ENCODE data around the gene GOLPH3L. TPM values are rescaled to one million over a fixed set of nuclear protein-coding genes. Genes with fewer than 3 reads are reported as not detected.

The GOLPH3L gene
- total and polyA plus RNA-seq, 10 donors: 9.0 to 31.0 (median 23.8) TPM

- peaks cover 0 to 43% (median 27%) of the 10 kb centered on the region in 6 donors for H3K36me3 ChIP-seq
- H3K4me1 ChIP-seq: peaks cover 19 to 63% (median 38%) of the 10 kb centered on the region in 6 donors
- peak overlapping the region; percentile 73 to 89 (median 77) for H3K4me3 ChIP-seq
- no peak for TF ChIP-seq POLR2AphosphoS5 (IDR thresholded peaks at IDR 0.05)
- 22 to 35% (median 30%) methylated on average over 1 of the region's 1 CpG for WGBS, 5 donors
- no peaks in the 10 kb centered on the region for H3K27me3 ChIP-seq (replicated peaks in 1 of 7)
- intact Hi-C loops (cut with DNase I; ENCODE audit: low total_unique reads): loop anchor here (10.0 kb wide), 1 partner anchor 61 kb away; no protein-coding TSS in a partner anchor
- no peak for DNase-seq
- peak overlapping the region in 5 of 8 donors; percentile 70 to 79 (median 72) for H3K27ac ChIP-seq
- no peaks in the 10 kb centered on the region for H3K9me3 ChIP-seq
Measured at GRCh38 chr1:150696162-150696561, 792 bp downstream of the GOLPH3L start.

- H3K9me3 ChIP-seq: no peaks in the 10 kb centered on the region
- intact Hi-C loops (cut with DNase I; ENCODE audit: low total_unique reads): loop anchor here (10.0 kb wide), 1 partner anchor 61 kb away; no protein-coding TSS in a partner anchor
- H3K36me3 ChIP-seq: peaks cover 0 to 49% (median 29%) of the 10 kb centered on the region in 6 donors
- peak overlapping the region in 3 of 8 donors; percentile 74 to 84 (median 77) for H3K4me3 ChIP-seq
- no peaks in the 10 kb centered on the region for H3K27me3 ChIP-seq (replicated peaks in 1 of 7)
- 76 to 91% (median 81%) methylated on average over 4 of the region's 4 CpGs for WGBS, 5 donors
- peaks cover 19 to 67% (median 38%) of the 10 kb centered on the region in 6 donors for H3K4me1 ChIP-seq
- no peak for DNase-seq
- H3K27ac ChIP-seq: no peak overlapping the region
- TF ChIP-seq POLR2AphosphoS5 (IDR thresholded peaks at IDR 0.05): no peak
- TF ChIP-seq CTCF (IDR thresholded peaks at IDR 0.05 in 8 of 11, conservative IDR thresholded peaks at IDR 0.05 in 3 of 11): no peak
- no peak for TF ChIP-seq POLR2A (IDR thresholded peaks at IDR 0.05)
Measured at GRCh38 chr1:150695561-150695960, 1.4 kb downstream of the GOLPH3L start.

- peak overlapping the region in 2 of 8 donors; percentile 22 to 30 for H3K27ac ChIP-seq
- H3K9me3 ChIP-seq: no peaks in the 10 kb centered on the region
- H3K4me1 ChIP-seq: peaks cover 12 to 60% (median 33%) of the 10 kb centered on the region in 6 donors
- TF ChIP-seq CTCF (IDR thresholded peaks at IDR 0.05 in 8 of 11, conservative IDR thresholded peaks at IDR 0.05 in 3 of 11): no peak
- no peak for DNase-seq
- no peaks in the 10 kb centered on the region for H3K27me3 ChIP-seq (replicated peaks in 1 of 7)
- peaks cover 0 to 77% (median 34%) of the 10 kb centered on the region in 6 donors for H3K36me3 ChIP-seq
- H3K4me3 ChIP-seq: no peak overlapping the region
- WGBS, 5 donors: 73 to 81% (median 78%) methylated on average over 3 of the region's 3 CpGs
- intact Hi-C loops (cut with DNase I; ENCODE audit: low total_unique reads): loop anchor here (10.0 kb wide), 1 partner anchor 58 kb away; no protein-coding TSS in a partner anchor
Measured at GRCh38 chr1:150692720-150693119, 4.2 kb downstream of the GOLPH3L start.

- 31 to 89% (median 76%) methylated on average over 1 of the region's 1 CpG for WGBS, 5 donors
- H3K4me1 ChIP-seq: peaks cover 0 to 43% (median 21%) of the 10 kb centered on the region in 6 donors
- no peak for DNase-seq
- intact Hi-C loops (cut with DNase I; ENCODE audit: low total_unique reads): no loop called here
- H3K36me3 ChIP-seq: peaks cover 0 to 79% (median 27%) of the 10 kb centered on the region in 6 donors
- H3K9me3 ChIP-seq: no peaks in the 10 kb centered on the region
- TF ChIP-seq POLR2A (IDR thresholded peaks at IDR 0.05) (no peak), POLR2AphosphoS5 (IDR thresholded peaks at IDR 0.05) (no peak), CTCF (IDR thresholded peaks at IDR 0.05 in 8 of 11, conservative IDR thresholded peaks at IDR 0.05 in 3 of 11) (no peak)
- no peak overlapping the region for H3K27ac ChIP-seq
- H3K4me3 ChIP-seq: no peak overlapping the region
- H3K27me3 ChIP-seq (replicated peaks in 1 of 7): no peaks in the 10 kb centered on the region
Measured at GRCh38 chr1:150688763-150689162, 8.2 kb downstream of the GOLPH3L start.

Data from spleen (tissue), 11 donors.